Liver (tissue), 9 donors: ENCODE data around the gene SNX9. TPM values are rescaled to one million over a fixed set of nuclear protein-coding genes. Genes with fewer than 3 reads are reported as not detected.

Source experiments
- DNase-seq: peaks from one replicate; pipeline ENCODE4 v3.0.0-alpha.2; 2017; ENCODE audit warnings: low spot score
- H3K27ac ChIP-seq, 2 donors: one replicate each; pipeline ENCODE4 v1.7.0; 2013; ENCODE audit warnings: inconsistent platforms in 2 of 2, low read length in 2 of 2, control low read depth in 1 of 2, low read depth in 1 of 2, mild to moderate bottlenecking in 1 of 2
- H3K27me3 ChIP-seq, 4 donors: one replicate each; pipeline versions ENCODE4 v1.6.1 to v1.7.0; 2013; ENCODE audit warnings: low read length in 3 of 4, inconsistent platforms in 1 of 4, mild to moderate bottlenecking in 1 of 4, moderate library complexity in 1 of 4; ENCODE audit not compliant: control insufficient read depth in 4 of 4, insufficient read depth in 4 of 4
- H3K36me3 ChIP-seq, 4 donors: one replicate each; pipeline versions ENCODE4 v1.6.1 to v1.7.0; 2013; ENCODE audit warnings: low read length in 3 of 4, mild to moderate bottlenecking in 3 of 4, low read depth in 1 of 4, moderate library complexity in 1 of 4; ENCODE audit not compliant: control insufficient read depth in 4 of 4, insufficient read depth in 3 of 4
- H3K4me1 ChIP-seq, 4 donors: one replicate each; pipeline versions ENCODE4 v1.6.1 to v1.7.0; 2013; ENCODE audit warnings: low read length in 3 of 4, mild to moderate bottlenecking in 3 of 4, moderate library complexity in 1 of 4; ENCODE audit not compliant: control insufficient read depth in 4 of 4, insufficient read depth in 4 of 4
- H3K4me3 ChIP-seq, 3 donors: one replicate each; pipeline versions ENCODE4 v1.6.1 to v1.7.0; 2013; ENCODE audit warnings: low read length in 3 of 3, control low read depth in 1 of 3, low read depth in 1 of 3, mild to moderate bottlenecking in 1 of 3
- H3K9ac ChIP-seq, 2 donors: one replicate each; pipeline ENCODE4 v1.7.0; 2013; ENCODE audit warnings: low read length in 2 of 2, mild to moderate bottlenecking in 2 of 2, moderate library complexity in 2 of 2, control low read depth in 1 of 2, low read depth in 1 of 2
- H3K9me3 ChIP-seq, 4 donors: one replicate each; pipeline versions ENCODE4 v1.6.1 to v1.7.0; 2013; ENCODE audit warnings: low read length in 3 of 4; ENCODE audit not compliant: control insufficient read depth in 4 of 4
- EGR1 ChIP-seq, 2 donors: IDR thresholded peaks; 2 replicates each; pipeline ENCODE4 v1.6.1; 2016 to 2018; ENCODE audit warnings: antibody characterized with exemption in 2 of 2, low read depth in 2 of 2
- FOXA1 ChIP-seq: IDR thresholded peaks from 2 replicates; pipeline ENCODE4 v1.6.1; 2016; ENCODE audit warnings: antibody characterized with exemption
- FOXA2 ChIP-seq: IDR thresholded peaks from 2 replicates; pipeline ENCODE4 v1.6.1; 2016; ENCODE audit warnings: antibody characterized with exemption
- GABPA ChIP-seq, 2 donors: IDR thresholded peaks in 1 of 2; conservative IDR thresholded peaks in 1 of 2; 2 replicates each; pipeline ENCODE4 v1.6.1; 2016; ENCODE audit warnings: antibody characterized with exemption in 2 of 2, mild to moderate bottlenecking in 1 of 2, moderate library complexity in 1 of 2
- HNF4A ChIP-seq, 2 donors: conservative IDR thresholded peaks; 2 replicates each; pipeline ENCODE4 v1.6.1; 2016; ENCODE audit warnings: antibody characterized with exemption in 2 of 2, mild to moderate bottlenecking in 2 of 2
- JUND ChIP-seq, 2 donors: IDR thresholded peaks; 2 replicates each; pipeline ENCODE4 v1.6.1; 2016; ENCODE audit warnings: antibody characterized with exemption in 2 of 2
- NR2F2 ChIP-seq: IDR thresholded peaks from 2 replicates; pipeline ENCODE4 v1.6.1; 2016; ENCODE audit warnings: antibody characterized with exemption
- RAD21 ChIP-seq, 2 donors: IDR thresholded peaks; 2 replicates each; pipeline ENCODE4 v1.6.1; 2016; ENCODE audit warnings: antibody characterized with exemption in 2 of 2, mild to moderate bottlenecking in 2 of 2
- REST ChIP-seq: IDR thresholded peaks from 2 replicates; pipeline ENCODE4 v1.6.1; 2016; ENCODE audit warnings: antibody characterized with exemption, mild to moderate bottlenecking
- RXRA ChIP-seq, 2 donors: IDR thresholded peaks; 2 replicates each; pipeline ENCODE4 v1.6.1; 2017 to 2018; ENCODE audit warnings: antibody characterized with exemption in 2 of 2, mild to moderate bottlenecking in 1 of 2
- SP1 ChIP-seq: IDR thresholded peaks from 2 replicates; pipeline ENCODE4 v1.6.1; 2018; ENCODE audit warnings: antibody characterized with exemption, mild to moderate bottlenecking
- TAF1 ChIP-seq: conservative IDR thresholded peaks from 2 replicates; pipeline ENCODE4 v1.6.1; 2016; ENCODE audit warnings: antibody characterized with exemption, mild to moderate bottlenecking
- ZBTB33 ChIP-seq: IDR thresholded peaks from 2 replicates; pipeline ENCODE4 v1.6.1; 2016; ENCODE audit warnings: antibody characterized with exemption
- WGBS: extraction: QIAGEN DNeasy Blood & Tissue Kit; methylation state at CpG from one replicate; pipeline ENCODE4 v1.1.7; 2013; 5-methylcytosine and 5-hydroxymethylcytosine counted together
- polyA plus RNA-seq, 2 donors: library from polyadenylated mRNA; stranded (reverse) in 1 of 2; unstranded in 1 of 2; fragments of 200-250 nt in 1 of 2; fragments of >200 nt in 1 of 2; fragmentation: Nextera tagmentation in 1 of 2; extraction: Ambion mirVana in 1 of 2; gene quantifications; one replicate each; pipeline versions ENCODE4 v1.2.1 to v1.2.3, GENCODE V29; 2013 to 2015
- total RNA-seq, 2 donors: library from RNA; depleted of rRNA; stranded (reverse); fragments of >200 nt; gene quantifications; one replicate each; pipeline ENCODE4 v1.2.3, GENCODE V29; 2014
- TF ChIP-seq, protein P1 (sequence below): IDR thresholded peaks from 2 replicates; pipeline ENCODE4 v1.6.1; 2016; ENCODE audit warnings: antibody characterized with exemption
- donor health status: healthy.
- donor health status: healthy.
- donor health status: healthy.
- donor health status: healthy.
- donor health status: healthy.

The SNX9 gene
- total and polyA plus RNA-seq, 4 donors, result 16.4 to 31.0 (median 22.3) TPM

- Histone ChIP-seq H3K4me1 (peaks cover 0 to 2% (median 0%) of the 10 kb centered on the region in 4 donors), H3K27ac (no peak overlapping the region), H3K9me3 (peaks cover 0 to 3% (median 0%) of the 10 kb centered on the region in 4 donors), H3K9ac (no peak overlapping the region), H3K36me3 (no peaks in the 10 kb centered on the region), H3K27me3 (no peaks in the 10 kb centered on the region), H3K4me3 (no peak overlapping the region)
- no peak for DNase-seq
- TF ChIP-seq ZBTB33 (no peak), FOXA1 (no peak), JUND (IDR thresholded peaks at IDR 0.05) (no peak), REST (no peak), RAD21 (IDR thresholded peaks at IDR 0.05) (no peak), HNF4A (conservative IDR thresholded peaks at IDR 0.05) (no peak), GABPA (IDR thresholded peaks at IDR 0.05 in 1 of 2, conservative IDR thresholded peaks at IDR 0.05 in 1 of 2) (no peak), RXRA (IDR thresholded peaks at IDR 0.05) (no peak), FOXA2 (no peak)
- TF ChIP-seq, protein P1, sequence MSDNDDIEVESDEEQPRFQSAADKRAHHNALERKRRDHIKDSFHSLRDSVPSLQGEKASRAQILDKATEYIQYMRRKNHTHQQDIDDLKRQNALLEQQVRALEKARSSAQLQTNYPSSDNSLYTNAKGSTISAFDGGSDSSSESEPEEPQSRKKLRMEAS, result no peak
These were observed 10.4 kb upstream of the SNX9 start for GRCh38 chr6:157812425-157813171.

- no peaks in the 10 kb centered on the region for H3K36me3 ChIP-seq
- peaks cover 0 to 2% (median 0%) of the 10 kb centered on the region in 4 donors for H3K4me1 ChIP-seq
- no peak overlapping the region for H3K27ac ChIP-seq
- WGBS, result 79% methylated on average over 5 of the region's 5 CpGs
- TF ChIP-seq EGR1 (IDR thresholded peaks at IDR 0.05; ENCODE audit: low read depth in 2 of 2) (no peak), RXRA (IDR thresholded peaks at IDR 0.05) (no peak), TAF1 (no peak), NR2F2 (no peak), RAD21 (IDR thresholded peaks at IDR 0.05) (no peak), JUND (IDR thresholded peaks at IDR 0.05) (no peak), SP1 (no peak), HNF4A (conservative IDR thresholded peaks at IDR 0.05) (no peak), REST (no peak)
- no peaks in the 10 kb centered on the region for H3K27me3 ChIP-seq
- H3K9me3 ChIP-seq, result peaks cover 0 to 3% (median 0%) of the 10 kb centered on the region in 4 donors
- no peak overlapping the region for H3K4me3 ChIP-seq
- DNase-seq, result no peak
- H3K9ac ChIP-seq, result no peak overlapping the region
These were observed 9.9 kb upstream of the SNX9 start for GRCh38 chr6:157813191-157813590.
